H1 (cell line): ENCODE measurements around the gene AVL9. TPM values are rescaled to one million over a fixed set of nuclear protein-coding genes. Genes with fewer than 3 reads are reported as not detected.

Experiments
- FOSL1 ChIP-seq: IDR thresholded peaks from 2 replicates; pipeline ENCODE4 v1.6.1; 2011; ENCODE audit warnings: mild to moderate bottlenecking, low read depth, low read length, moderate library complexity; ENCODE audit not compliant: insufficient read depth
- POLR2AphosphoS5 ChIP-seq: IDR thresholded peaks from 2 replicates; pipeline ENCODE4 v1.6.1; 2011; ENCODE audit warnings: low read depth, low read length
- SUZ12 ChIP-seq: fragments of 200-600 bp; sonication (generic); IDR thresholded peaks from 2 replicates; pipeline ENCODE4 v1.6.1; 2012; ENCODE audit warnings: mild to moderate bottlenecking, inconsistent platforms, low read length, moderate library complexity, mixed read lengths
- TCF12 ChIP-seq: IDR thresholded peaks from 2 replicates; pipeline ENCODE4 v1.6.1; 2011; ENCODE audit warnings: low read depth, mild to moderate bottlenecking, low read length
- polyA plus RNA-seq, 7 experiments: library from polyadenylated mRNA; depleted of rRNA in 3 of 7; stranded (reverse) in 5 of 7; unstranded in 2 of 7; fragments of >200 nt in 5 of 7; fragments of 200-250 nt in 2 of 7; gene quantifications; 1 replicate in 5 of 7; 2 replicates in 1 of 7; 4 replicates in 1 of 7; pipeline versions ENCODE4 v1.2.1 to v1.2.3, GENCODE V29; 2011 to 2013; ENCODE audit warnings: missing spikeins in 2 of 7, mixed read lengths in 2 of 7
- total RNA-seq: library from RNA; stranded (reverse); fragmentation: NEBNext Ultra II Directional; extraction: Animal tissue kit (Norgen Biotek cat#: 25700); gene quantifications from 2 replicates; pipeline ENCODE4 v1.2.1, GENCODE V29; 2021

Gene AVL9
- total and polyA plus RNA-seq, 2 of the 8 experiments (the other 6 are each of a cell fraction or from before 2014, with no cell fraction given) = 15.5 to 42.1 TPM

DNA sequence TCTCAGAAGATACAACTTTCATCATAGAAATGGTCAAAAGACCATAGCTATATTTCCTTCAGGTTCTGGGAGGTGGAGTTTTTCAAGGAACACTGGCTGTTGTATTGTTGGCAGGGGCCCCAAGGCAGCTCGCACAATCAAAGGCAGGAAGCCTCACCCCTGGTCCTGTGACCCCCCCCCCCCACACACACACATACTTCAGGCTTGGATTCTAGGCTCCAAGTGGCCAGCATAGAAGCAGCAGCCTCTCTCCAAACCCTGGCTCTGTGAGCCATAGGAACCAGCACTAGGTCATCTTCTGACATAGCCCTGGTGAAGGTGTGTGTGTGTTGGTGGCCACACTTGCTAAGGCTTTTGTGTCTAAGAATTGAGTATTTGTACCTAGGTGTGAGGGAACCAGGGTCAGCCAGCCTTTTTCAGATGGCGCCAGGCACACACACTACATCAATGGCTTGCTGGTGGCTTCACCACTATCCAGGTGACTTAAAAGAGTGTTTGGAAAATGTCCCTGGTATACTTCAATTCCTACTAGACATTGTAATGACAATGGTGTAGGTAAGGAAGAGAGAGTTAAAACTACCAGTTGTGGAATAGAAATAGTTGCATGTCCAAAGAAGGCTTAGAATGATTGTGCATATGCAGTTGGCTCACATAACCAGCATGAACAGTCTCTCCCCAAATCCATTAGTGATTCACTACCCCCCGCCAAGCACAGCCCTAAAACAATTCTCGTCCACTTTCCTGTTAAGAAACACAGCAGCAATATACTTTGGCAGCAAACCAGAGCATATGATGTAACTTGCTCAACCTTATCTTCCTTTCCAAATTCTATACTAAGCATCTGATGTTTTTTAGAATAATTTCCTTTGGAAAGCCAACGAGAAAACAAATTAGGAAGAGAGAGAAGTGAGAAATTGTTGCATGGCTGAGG, 91.3 kb downstream of the AVL9 start (continued):
- TF ChIP-seq FOSL1 = no peak
- TF ChIP-seq POLR2AphosphoS5 = no peak
- no peak for TF ChIP-seq TCF12
- TF ChIP-seq SUZ12 = no peak
